T follicular helper cell (primary cell): ENCODE data around the gene EIF3M.

Experiments
- DNase-seq: peaks from one replicate; pipeline ENCODE4 v3.0.0-alpha.2; 2020; ENCODE audit warnings: low read depth
- total RNA-seq, 2 experiments: gene quantifications; one replicate each; lab custom pipeline; 2026; lab: John Stamatoyannopoulos, UW

EIF3M gene
- 197 to 376 reads per million in 2 experiments for total RNA-seq

GRCh38 chr11:32583459-32584271 lies at the start of gene EIF3M:
Gene EIF3M, plus strand, starts transcription at chr11:32583831. Its CDS starts 57 bp downstream, at chr11:32583888.
- DNase-seq, result peak; percentile 93

GRCh38 chr11:32538804-32539203 lies 44.8 kb upstream of the EIF3M start:
- DNase-seq, result no peak

- no peak for DNase-seq
Observed at GRCh38 chr11:32549611-32550187, 33.9 kb upstream of the EIF3M start.

- no peak for DNase-seq
Observed at GRCh38 chr11:32550207-32550606, 33.4 kb upstream of the EIF3M start.

- DNase-seq, result no peak
Observed at GRCh38 chr11:32555091-32555490, 28.5 kb upstream of the EIF3M start.

- no peak for DNase-seq
Observed at GRCh38 chr11:32555895-32556294, 27.7 kb upstream of the EIF3M start.

- no peak for DNase-seq
Observed at GRCh38 chr11:32561835-32562234, 21.8 kb upstream of the EIF3M start.

- no peak for DNase-seq
Observed at GRCh38 chr11:32562839-32563599, 20.6 kb upstream of the EIF3M start.

GRCh38 chr11:32563600-32563959 lies 20.1 kb upstream of the EIF3M start:
- no peak for DNase-seq

- no peak for DNase-seq
Observed at GRCh38 chr11:32566517-32566916, 17.1 kb upstream of the EIF3M start.

GRCh38 chr11:32567154-32567553 lies 16.5 kb upstream of the EIF3M start:
- DNase-seq, result no peak

GRCh38 chr11:32569313-32569881 lies 14.2 kb upstream of the EIF3M start:
- DNase-seq, result no peak

GRCh38 chr11:32571039-32571438 lies 12.6 kb upstream of the EIF3M start:
- DNase-seq, result no peak

- no peak for DNase-seq
Observed at GRCh38 chr11:32573228-32573627, 10.4 kb upstream of the EIF3M start.

- DNase-seq, result no peak
Observed at GRCh38 chr11:32574421-32574820, 9.2 kb upstream of the EIF3M start.

- DNase-seq, result no peak
Observed at GRCh38 chr11:32575070-32575469, 8.6 kb upstream of the EIF3M start.

GRCh38 chr11:32576456-32576855 lies 7.2 kb upstream of the EIF3M start:
- DNase-seq, result no peak

- no peak for DNase-seq
Observed at GRCh38 chr11:32580967-32581366, 2.7 kb upstream of the EIF3M start.

- no peak for DNase-seq
Observed at GRCh38 chr11:32581556-32581955, 2.1 kb upstream of the EIF3M start.

- no peak for DNase-seq
Observed at GRCh38 chr11:32584921-32585320, 1.3 kb downstream of the EIF3M start.

- DNase-seq, result no peak
Observed at GRCh38 chr11:32586576-32587190, 3.1 kb downstream of the EIF3M start.

GRCh38 chr11:32594272-32594671 lies 10.6 kb downstream of the EIF3M start:
- DNase-seq, result no peak
